Coronary artery (tissue), 2 donors: ENCODE measurements around the gene CIDEB.

ENCODE experiments used
- DNase-seq: peaks from one replicate; pipeline ENCODE4 v3.0.0-alpha.2; 2017; ENCODE audit warnings: low spot score
- H3K27ac ChIP-seq, 2 donors: fragments of 200-600 bp; sonication (generic); one replicate each; pipeline ENCODE4 v1.5.1; 2016 to 2019
- H3K4me3 ChIP-seq: fragments of 200-600 bp; sonication (generic); 2 replicates; pipeline ENCODE4 v1.5.1; 2016; ENCODE audit warnings: mild to moderate bottlenecking, moderate library complexity
- CTCF ChIP-seq: fragments of 200-600 bp; sonication (generic); IDR thresholded peaks from one replicate; pipeline ENCODE4 v1.5.1; 2019; ENCODE audit warnings: antibody characterized with exemption

Gene CIDEB

GRCh38 chr14:24272467-24272866 lies 35.3 kb downstream of the CIDEB start:
- no peak for DNase-seq
- H3K4me3 ChIP-seq: no peak overlapping the region
- no peak overlapping the region for H3K27ac ChIP-seq
- TF ChIP-seq CTCF: no peak

GRCh38 chr14:24271834-24272263 lies 35.9 kb downstream of the CIDEB start:
- no peak for DNase-seq
- peak overlapping the region; percentile 93 to 99 for H3K27ac ChIP-seq
- peak overlapping the region; percentile 94 for H3K4me3 ChIP-seq
- no peak for TF ChIP-seq CTCF

- Histone ChIP-seq H3K27ac (peak within 1 kb of the TSS; percentile 93 to 99), H3K4me3 (peak within 1 kb of the TSS; percentile 94)
- peak; percentile 82 for DNase-seq
- peak; percentile 65 for TF ChIP-seq CTCF
Observed at GRCh38 chr14:24271134-24271833, 36.5 kb downstream of the CIDEB start, which contains the start of gene RABGGTA. Gene RABGGTA, minus strand, starts transcription at chr14:24271597. Its CDS starts 482 bp downstream, at chr14:24271115.

- no peak for TF ChIP-seq CTCF
- H3K27ac ChIP-seq: peak overlapping the region; percentile 93 to 99
- peak overlapping the region; percentile 94 for H3K4me3 ChIP-seq
- DNase-seq: no peak
Observed at GRCh38 chr14:24270537-24271133, 37.1 kb downstream of the CIDEB start.

- Histone ChIP-seq H3K27ac (no peak overlapping the region), H3K4me3 (no peak overlapping the region)
- no peak for TF ChIP-seq CTCF
- no peak for DNase-seq
Observed at GRCh38 chr14:24269910-24270536, 37.8 kb downstream of the CIDEB start.

GRCh38 chr14:24269368-24269767 lies 38.4 kb downstream of the CIDEB start:
- DNase-seq: no peak
- Histone ChIP-seq H3K4me3 (no peak overlapping the region), H3K27ac (no peak overlapping the region)
- no peak for TF ChIP-seq CTCF
